ENCODE data around the gene NAV1.

DNA sequence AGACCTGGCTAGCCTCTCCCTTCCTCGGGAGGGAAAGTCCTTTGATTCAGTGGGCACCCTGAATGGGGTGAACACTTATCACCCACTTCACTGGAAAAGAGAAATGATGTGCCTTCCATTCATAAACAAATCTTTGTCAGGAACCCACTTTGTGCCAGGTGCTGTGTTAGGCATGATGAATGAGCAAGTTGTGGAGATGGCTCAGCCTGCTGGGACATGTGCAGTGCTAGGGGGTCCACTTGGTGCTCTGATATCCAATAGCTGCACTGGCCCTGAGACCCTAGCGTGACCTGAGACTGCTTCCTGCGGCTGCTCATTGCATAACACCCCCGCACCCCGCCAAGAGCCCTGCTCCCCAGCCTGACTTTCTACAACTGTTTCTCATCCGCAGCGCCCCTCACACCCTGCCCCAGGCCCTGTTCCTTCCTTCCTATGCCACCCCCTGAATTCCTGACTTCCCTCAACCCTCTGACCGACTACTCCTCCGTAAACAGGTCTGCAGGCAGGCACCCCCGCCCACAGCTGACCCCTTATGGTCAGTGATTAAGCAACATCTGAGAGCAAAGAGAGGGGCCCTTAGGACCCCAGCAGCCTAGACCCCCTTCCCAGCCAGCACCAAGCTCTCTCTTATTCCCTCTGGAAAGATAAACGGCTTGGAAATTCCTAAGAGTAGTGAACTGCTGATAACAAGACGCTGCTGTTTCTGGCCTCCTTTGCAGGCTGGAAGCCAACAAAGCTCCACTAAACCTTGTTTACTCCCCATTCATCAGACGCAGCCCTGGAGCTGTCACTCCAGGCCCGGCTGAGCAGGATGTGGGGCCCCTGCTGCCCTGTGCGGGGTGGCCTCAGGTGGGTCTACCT is 44.9 kb upstream of the NAV1 start:
- TF ChIP-seq ARNTL (CRISPR knock-in tag; IDR thresholded peaks at IDR 0.05; ENCODE audit: borderline replicate concordance, low read depth) (no peak), ZFP30 (CRISPR knock-in tag; IDR thresholded peaks at IDR 0.05) (no peak), RARB (CRISPR knock-in tag; IDR thresholded peaks at IDR 0.05) (no peak), BACH2 (CRISPR knock-in tag; IDR thresholded peaks at IDR 0.05; ENCODE audit: borderline replicate concordance) (no peak)
- TF ChIP-seq, protein P1, sequence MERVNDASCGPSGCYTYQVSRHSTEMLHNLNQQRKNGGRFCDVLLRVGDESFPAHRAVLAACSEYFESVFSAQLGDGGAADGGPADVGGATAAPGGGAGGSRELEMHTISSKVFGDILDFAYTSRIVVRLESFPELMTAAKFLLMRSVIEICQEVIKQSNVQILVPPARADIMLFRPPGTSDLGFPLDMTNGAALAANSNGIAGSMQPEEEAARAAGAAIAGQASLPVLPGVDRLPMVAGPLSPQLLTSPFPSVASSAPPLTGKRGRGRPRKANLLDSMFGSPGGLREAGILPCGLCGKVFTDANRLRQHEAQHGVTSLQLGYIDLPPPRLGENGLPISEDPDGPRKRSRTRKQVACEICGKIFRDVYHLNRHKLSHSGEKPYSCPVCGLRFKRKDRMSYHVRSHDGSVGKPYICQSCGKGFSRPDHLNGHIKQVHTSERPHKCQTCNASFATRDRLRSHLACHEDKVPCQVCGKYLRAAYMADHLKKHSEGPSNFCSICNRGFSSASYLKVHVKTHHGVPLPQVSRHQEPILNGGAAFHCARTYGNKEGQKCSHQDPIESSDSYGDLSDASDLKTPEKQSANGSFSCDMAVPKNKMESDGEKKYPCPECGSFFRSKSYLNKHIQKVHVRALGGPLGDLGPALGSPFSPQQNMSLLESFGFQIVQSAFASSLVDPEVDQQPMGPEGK (CRISPR knock-in tag; IDR thresholded peaks at IDR 0.05; ENCODE audit: borderline replicate concordance) = no peak
